ENCODE data around the gene MAPKBP1. TPM values are rescaled to one million over a fixed set of nuclear protein-coding genes. Genes with fewer than 3 reads are reported as not detected.

Gene MAPKBP1
- total RNA-seq, 1 experiment from 2014 or later: 13.7 TPM

GRCh38 chr15:41775651-41776050, 1.4 kb downstream of the MAPKBP1 start:
- H3K79me2 ChIP-seq (ENCODE audit: insufficient read depth, low read length): no peaks in the 10 kb centered on the region
- no peak overlapping the region for H2AFZ ChIP-seq (ENCODE audit: low read length)
- H3K56ac ChIP-seq (ENCODE audit: insufficient read length, low read depth, low read length): no peak overlapping the region
- peaks cover 17% of the 10 kb centered on the region for H3K23me2 ChIP-seq (ENCODE audit: insufficient read length, low read depth, low read length, poor library complexity, severe bottlenecking)
- H3K36me3 Mint-ChIP-seq (ENCODE audit: insufficient read depth in 1 of 3, low read depth in 3 of 3): no peaks in the 10 kb centered on the region
- WGBS (ENCODE audit: extremely low coverage, insufficient read length, low lambda C conversion rate): no CpG with 5 or more reads among the region's 2 CpGs
- H3K9me3 ChIP-seq (ENCODE audit: control insufficient read depth, low read depth, low read length): no peaks in the 10 kb centered on the region
- no peaks in the 10 kb centered on the region for H3K79me1 ChIP-seq (ENCODE audit: insufficient read depth, low read depth, low read length, poor library complexity, severe bottlenecking)
- no peak for DNase-seq
- H2BK20ac ChIP-seq (ENCODE audit: low read depth, low read length, poor library complexity, severe bottlenecking): no peak overlapping the region
- no peaks in the 10 kb centered on the region; the same call in 1 of the 2 replicates for H3K27me3 Mint-ChIP-seq (ENCODE audit: low read depth)
- no peak overlapping the region for H3T11ph ChIP-seq (ENCODE audit: low read length)
- no peak overlapping the region for H4K5ac ChIP-seq (ENCODE audit: insufficient read length, low read depth, low read length)
- no peak overlapping the region for H2BK120ac ChIP-seq (ENCODE audit: low read depth, low read length, poor library complexity, severe bottlenecking)
- H2AK5ac ChIP-seq (ENCODE audit: insufficient read length, low read length): no peak overlapping the region
- H3K4ac ChIP-seq (ENCODE audit: low read depth, low read length): no peak overlapping the region
- no peaks in the 10 kb centered on the region for H3K9me3 Mint-ChIP-seq
- no peak overlapping the region for H3K14ac ChIP-seq (ENCODE audit: insufficient read depth, low read length)
- TF ChIP-seq CTCF (conservative IDR thresholded peaks at IDR 0.05): no peak
- H3K23ac ChIP-seq (ENCODE audit: insufficient read length, low read depth, low read length): no peak overlapping the region
- no peaks in the 10 kb centered on the region for H3K27me3 ChIP-seq (ENCODE audit: insufficient read depth, low read length)
- no peak overlapping the region for H2BK15ac ChIP-seq (ENCODE audit: low read depth, low read length)
- no peak overlapping the region for H3K27ac Mint-ChIP-seq
- no peak overlapping the region for H3K9ac ChIP-seq (ENCODE audit: extremely low read depth, insufficient read length, low read length)
- peak overlapping the region; percentile 79 to 92 for H3K4me3 Mint-ChIP-seq
- peaks cover 19% of the 10 kb centered on the region for H3K4me1 ChIP-seq (ENCODE audit: insufficient read depth, low read length)
- H3K4me1 Mint-ChIP-seq: peaks cover 56 to 59% of the 10 kb centered on the region in 2 experiments
- no peak overlapping the region for H2BK12ac ChIP-seq (ENCODE audit: insufficient read length, low read depth, low read length)
- no peak overlapping the region for H4K91ac ChIP-seq (ENCODE audit: insufficient read length, low read depth, low read length)
- H3K27ac ChIP-seq (ENCODE audit: insufficient read length, low read depth, low read length): no peak overlapping the region
- no peak overlapping the region for H2BK5ac ChIP-seq (ENCODE audit: insufficient read length, low read length)
- H4K8ac ChIP-seq (replicated peaks; ENCODE audit: insufficient read length, low read depth, low read length): no peak overlapping the region
- no peaks in the 10 kb centered on the region for H4K20me1 ChIP-seq (ENCODE audit: control insufficient read depth, insufficient read depth, insufficient read length)
- peak overlapping the region; percentile 90 for H3K4me2 ChIP-seq (ENCODE audit: insufficient read depth, insufficient read length, low read length)
- H3K18ac ChIP-seq (ENCODE audit: insufficient read length, low read depth, low read length): no peak overlapping the region
